Muscle of leg (tissue), 11 donors: ENCODE results near the gene GLT1D1. TPM values are rescaled to one million over a fixed set of nuclear protein-coding genes. Genes with fewer than 3 reads are reported as not detected.

Experiments
- DNase-seq: peaks from one replicate; pipeline ENCODE4 v3.0.0; 2013
- H3K27ac ChIP-seq: one replicate; pipeline ENCODE4 v1.5.1; 2013; ENCODE audit warnings: mild to moderate bottlenecking, low read length, control low read depth
- H3K27me3 ChIP-seq: one replicate; pipeline ENCODE4 v1.6.1; 2013; ENCODE audit warnings: low read length; ENCODE audit not compliant: control insufficient read depth, insufficient read depth
- H3K36me3 ChIP-seq: one replicate; pipeline ENCODE4 v1.6.1; 2013; ENCODE audit warnings: low read length; ENCODE audit not compliant: control insufficient read depth, insufficient read depth
- H3K4me1 ChIP-seq: one replicate; pipeline ENCODE4 v1.6.1; 2013; ENCODE audit warnings: low read length; ENCODE audit not compliant: control insufficient read depth, insufficient read depth
- H3K4me3 ChIP-seq: one replicate; pipeline ENCODE4 v1.5.1; 2013; ENCODE audit warnings: low read length, control low read depth
- H3K9me3 ChIP-seq: replicated peaks from 2 replicates; pipeline ENCODE4 v1.6.1; 2013; ENCODE audit warnings: low read depth, low read length; ENCODE audit not compliant: control insufficient read depth
- WGBS: methylation state at CpG from one replicate; pipeline ENCODE4 v1.1.5; 2013; ENCODE audit warnings: missing lambda C conversion rate; ENCODE audit not compliant: insufficient coverage; 5-methylcytosine and 5-hydroxymethylcytosine counted together
- polyA plus RNA-seq, 8 donors: library from polyadenylated mRNA; unstranded; fragments of 120-200 nt; gene quantifications; one replicate each; pipeline versions ENCODE4 v1.2.1 to v1.2.3, GENCODE V29; 2013; ENCODE audit warnings: inconsistent platforms in 1 of 8, low replicate concordance in 1 of 8; ENCODE audit not compliant: insufficient read length in 8 of 8, insufficient read depth in 1 of 8
- total RNA-seq: library from RNA; stranded (reverse); fragments of 120-200 nt; gene quantifications from one replicate; pipeline ENCODE4 v1.2.4, GENCODE V29; 2013

GLT1D1 gene
- total and polyA plus RNA-seq, 9 donors: 0.71 to 1.7 (median 1.0) TPM

DNA sequence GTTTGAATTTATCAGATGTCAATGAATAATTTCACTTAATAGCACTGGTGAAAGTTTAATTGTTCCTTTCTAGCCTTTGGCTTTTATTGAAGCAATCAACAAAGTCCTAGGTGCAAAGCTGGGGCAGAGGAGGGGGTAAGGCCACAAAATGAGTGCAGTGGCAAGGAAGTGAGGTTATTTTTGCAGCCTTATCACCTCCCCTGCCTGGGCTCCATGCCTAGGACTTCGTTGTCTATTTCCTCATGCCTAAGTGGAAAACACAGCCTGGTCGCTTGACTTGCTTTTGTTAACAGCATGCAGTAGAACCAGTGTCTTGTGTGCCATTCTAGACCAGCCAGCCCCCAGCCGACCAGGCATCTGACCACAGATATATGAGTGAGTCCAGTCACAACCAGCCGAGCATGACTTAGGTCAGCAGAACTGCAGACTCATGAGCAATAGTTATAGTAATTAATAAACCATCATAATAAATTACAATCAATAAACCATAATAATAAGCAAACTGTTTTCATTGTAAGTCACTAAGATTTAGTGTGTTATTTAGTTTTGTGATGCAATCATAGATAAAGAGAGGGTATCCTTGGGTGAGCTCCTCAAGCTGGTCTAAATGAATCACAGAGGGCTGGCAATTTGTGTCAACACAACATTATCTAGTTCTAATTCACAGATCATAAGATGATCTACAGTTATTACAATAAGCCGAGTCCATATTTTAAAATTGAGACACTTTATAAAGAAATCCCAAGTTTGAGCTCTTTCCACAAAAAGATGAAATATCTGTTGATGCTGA lies 156.8 kb downstream of the GLT1D1 start:
- H3K36me3 ChIP-seq: no peaks in the 10 kb centered on the region
- H3K4me1 ChIP-seq: no peaks in the 10 kb centered on the region
- WGBS: 42% methylated on average over 2 of the region's 5 CpGs
- H3K4me3 ChIP-seq: no peak overlapping the region
- no peaks in the 10 kb centered on the region for H3K9me3 ChIP-seq
- DNase-seq: no peak
- no peak overlapping the region for H3K27ac ChIP-seq
- peaks cover 2% of the 10 kb centered on the region for H3K27me3 ChIP-seq

DNA sequence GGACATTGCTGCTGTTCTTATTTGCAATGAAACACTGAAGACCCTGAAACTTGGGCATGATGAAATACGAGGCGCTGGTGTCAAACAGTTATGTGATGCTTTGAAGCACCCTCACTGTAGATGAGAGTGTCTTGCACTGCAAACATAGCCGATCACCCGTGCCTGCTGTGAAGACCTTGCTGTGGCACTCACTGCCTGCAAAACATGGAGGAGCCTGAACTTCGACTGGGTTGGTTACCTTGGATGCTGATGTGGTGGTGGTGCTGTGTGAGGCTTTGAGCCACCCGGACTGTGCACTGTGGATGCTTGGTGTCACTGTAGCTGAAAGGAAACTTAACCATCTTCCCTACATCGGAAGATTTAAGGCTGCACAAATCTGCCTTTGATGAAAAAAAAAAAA lies 162.9 kb downstream of the GLT1D1 start:
- no peaks in the 10 kb centered on the region for H3K36me3 ChIP-seq
- WGBS: 87% methylated on average over 4 of the region's 7 CpGs
- no peak overlapping the region for H3K4me3 ChIP-seq
- H3K27me3 ChIP-seq: no peaks in the 10 kb centered on the region
- H3K9me3 ChIP-seq: peaks cover 2% of the 10 kb centered on the region
- H3K4me1 ChIP-seq: no peaks in the 10 kb centered on the region
- H3K27ac ChIP-seq: no peak overlapping the region
- DNase-seq: no peak

DNA sequence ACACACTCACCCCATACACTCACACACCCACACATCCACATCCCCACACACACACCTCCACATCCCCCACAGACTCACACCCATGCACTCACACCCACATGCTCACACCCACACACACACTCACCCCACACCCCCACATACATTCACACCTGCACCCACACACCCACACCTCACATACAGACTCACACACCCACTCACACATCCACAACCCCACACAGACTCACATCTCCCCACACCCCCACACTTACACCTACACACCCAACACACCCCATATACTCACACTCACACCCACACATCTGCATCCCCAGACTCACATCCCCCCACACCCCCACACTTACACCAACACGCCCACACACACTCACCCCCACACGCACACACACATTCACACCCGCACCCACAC lies 171.8 kb downstream of the GLT1D1 start:
- Histone ChIP-seq H3K4me3 (no peak overlapping the region), H3K27me3 (peaks cover 8% of the 10 kb centered on the region), H3K36me3 (no peaks in the 10 kb centered on the region), H3K27ac (no peak overlapping the region), H3K4me1 (no peaks in the 10 kb centered on the region), H3K9me3 (peaks cover 2% of the 10 kb centered on the region)
- WGBS: 86% methylated on average over 3 of the region's 3 CpGs
- DNase-seq: no peak

DNA sequence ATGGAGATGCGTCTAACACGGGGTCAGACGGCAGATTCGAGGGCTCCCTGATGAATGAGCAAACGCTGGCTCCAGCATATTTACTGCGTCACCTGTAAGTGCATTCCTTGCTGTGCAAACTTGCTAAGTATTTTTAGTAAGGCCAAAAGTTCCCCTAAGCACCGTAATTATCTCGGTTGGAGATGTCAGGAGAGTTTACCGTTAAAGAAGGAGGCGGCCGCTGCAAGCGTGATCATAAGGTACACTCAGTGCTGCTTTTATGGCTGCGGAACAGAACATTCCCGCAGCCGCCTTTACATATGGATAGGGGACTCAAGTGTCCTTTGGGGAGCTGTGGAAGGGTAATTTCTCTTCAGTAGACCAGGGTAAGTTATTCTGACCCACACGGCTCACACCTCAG lies 175.6 kb downstream of the GLT1D1 start:
- H3K9me3 ChIP-seq: no peaks in the 10 kb centered on the region
- DNase-seq: no peak
- WGBS: 40% methylated on average over 13 of the region's 16 CpGs
- H3K4me3 ChIP-seq: no peak overlapping the region
- H3K36me3 ChIP-seq: no peaks in the 10 kb centered on the region
- no peaks in the 10 kb centered on the region for H3K4me1 ChIP-seq
- no peak overlapping the region for H3K27ac ChIP-seq
- peaks cover 10% of the 10 kb centered on the region for H3K27me3 ChIP-seq

Other genes with a start within 250 kb of the GLT1D1 start
- gene SLC15A4, start 29.5 kb upstream of the GLT1D1 start, total RNA-seq: 16.8 TPM
- 10 to 100 TPM; 16.2 to 23.6 (median 19.8) TPM for gene SLC15A4, start 29.5 kb upstream of the GLT1D1 start, polyA plus RNA-seq